Measurements from ENCODE around the gene LAMB3. TPM values are rescaled to one million over a fixed set of nuclear protein-coding genes. Genes with fewer than 3 reads are reported as not detected.

The LAMB3 gene
- polyA plus RNA-seq, 1 donor from 2014 or later, result 5.8 TPM

DNA sequence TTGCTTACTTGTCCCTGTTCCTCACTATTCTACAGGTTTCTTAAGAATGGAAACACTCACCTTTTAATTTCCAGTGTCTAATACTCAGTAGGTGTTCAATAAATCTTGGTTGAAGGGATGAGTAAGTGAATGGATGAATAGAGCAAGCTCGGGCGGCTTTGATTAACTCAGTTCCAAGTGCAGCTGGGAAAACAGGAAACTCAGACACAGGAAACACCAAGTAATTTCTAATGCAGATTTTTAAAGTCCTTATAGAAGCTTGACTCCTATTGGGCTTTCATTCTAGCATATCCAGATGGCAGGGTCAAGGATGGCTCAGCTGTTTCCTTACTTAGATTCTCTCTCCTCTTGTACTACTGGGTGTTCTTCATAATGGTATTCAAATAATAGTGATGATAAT lies 54.7 kb downstream of the LAMB3 start:
- Histone ChIP-seq H2AFZ (ENCODE audit: low read depth, low read length) (no peak overlapping the region), H3K4me2 (ENCODE audit: low read length) (no peak overlapping the region), H4K20me1 (ENCODE audit: insufficient read depth) (no peaks in the 10 kb centered on the region), H3K4me3 (ENCODE audit: low read length) (no peak overlapping the region), H3K27ac (ENCODE audit: low read length) (no peak overlapping the region), H3K79me2 (replicated peaks; ENCODE audit: insufficient read depth, low read length) (no peaks in the 10 kb centered on the region), H3K9me2 (ENCODE audit: insufficient read depth, low read length) (no peaks in the 10 kb centered on the region), H3K9me3 (ENCODE audit: low read length) (no peaks in the 10 kb centered on the region), H3K36me3 (ENCODE audit: insufficient read depth, low read length) (no peaks in the 10 kb centered on the region), H3K27me3 (ENCODE audit: insufficient read depth, low read depth, low read length) (no peaks in the 10 kb centered on the region), H3K9ac (ENCODE audit: low read length) (no peak overlapping the region), H3F3A (ENCODE audit: insufficient read depth, low read length, poor library complexity, severe bottlenecking) (no peaks in the 10 kb centered on the region)
- no peak for TF ChIP-seq TAF1 (IDR thresholded peaks at IDR 0.05; ENCODE audit: low read depth)
- no peak for TF ChIP-seq EP300 (conservative IDR thresholded peaks at IDR 0.05; ENCODE audit: poor library complexity, severe bottlenecking)
- TF ChIP-seq RAD21 (conservative IDR thresholded peaks at IDR 0.05), result no peak
- TF ChIP-seq, protein P1, sequence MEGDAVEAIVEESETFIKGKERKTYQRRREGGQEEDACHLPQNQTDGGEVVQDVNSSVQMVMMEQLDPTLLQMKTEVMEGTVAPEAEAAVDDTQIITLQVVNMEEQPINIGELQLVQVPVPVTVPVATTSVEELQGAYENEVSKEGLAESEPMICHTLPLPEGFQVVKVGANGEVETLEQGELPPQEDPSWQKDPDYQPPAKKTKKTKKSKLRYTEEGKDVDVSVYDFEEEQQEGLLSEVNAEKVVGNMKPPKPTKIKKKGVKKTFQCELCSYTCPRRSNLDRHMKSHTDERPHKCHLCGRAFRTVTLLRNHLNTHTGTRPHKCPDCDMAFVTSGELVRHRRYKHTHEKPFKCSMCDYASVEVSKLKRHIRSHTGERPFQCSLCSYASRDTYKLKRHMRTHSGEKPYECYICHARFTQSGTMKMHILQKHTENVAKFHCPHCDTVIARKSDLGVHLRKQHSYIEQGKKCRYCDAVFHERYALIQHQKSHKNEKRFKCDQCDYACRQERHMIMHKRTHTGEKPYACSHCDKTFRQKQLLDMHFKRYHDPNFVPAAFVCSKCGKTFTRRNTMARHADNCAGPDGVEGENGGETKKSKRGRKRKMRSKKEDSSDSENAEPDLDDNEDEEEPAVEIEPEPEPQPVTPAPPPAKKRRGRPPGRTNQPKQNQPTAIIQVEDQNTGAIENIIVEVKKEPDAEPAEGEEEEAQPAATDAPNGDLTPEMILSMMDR (IDR thresholded peaks at IDR 0.05; ENCODE audit: poor library complexity, severe bottlenecking), result no peak
- no peak for TF ChIP-seq MXI1 (conservative IDR thresholded peaks at IDR 0.05; ENCODE audit: poor library complexity, severe bottlenecking)
- TF ChIP-seq, protein P2, sequence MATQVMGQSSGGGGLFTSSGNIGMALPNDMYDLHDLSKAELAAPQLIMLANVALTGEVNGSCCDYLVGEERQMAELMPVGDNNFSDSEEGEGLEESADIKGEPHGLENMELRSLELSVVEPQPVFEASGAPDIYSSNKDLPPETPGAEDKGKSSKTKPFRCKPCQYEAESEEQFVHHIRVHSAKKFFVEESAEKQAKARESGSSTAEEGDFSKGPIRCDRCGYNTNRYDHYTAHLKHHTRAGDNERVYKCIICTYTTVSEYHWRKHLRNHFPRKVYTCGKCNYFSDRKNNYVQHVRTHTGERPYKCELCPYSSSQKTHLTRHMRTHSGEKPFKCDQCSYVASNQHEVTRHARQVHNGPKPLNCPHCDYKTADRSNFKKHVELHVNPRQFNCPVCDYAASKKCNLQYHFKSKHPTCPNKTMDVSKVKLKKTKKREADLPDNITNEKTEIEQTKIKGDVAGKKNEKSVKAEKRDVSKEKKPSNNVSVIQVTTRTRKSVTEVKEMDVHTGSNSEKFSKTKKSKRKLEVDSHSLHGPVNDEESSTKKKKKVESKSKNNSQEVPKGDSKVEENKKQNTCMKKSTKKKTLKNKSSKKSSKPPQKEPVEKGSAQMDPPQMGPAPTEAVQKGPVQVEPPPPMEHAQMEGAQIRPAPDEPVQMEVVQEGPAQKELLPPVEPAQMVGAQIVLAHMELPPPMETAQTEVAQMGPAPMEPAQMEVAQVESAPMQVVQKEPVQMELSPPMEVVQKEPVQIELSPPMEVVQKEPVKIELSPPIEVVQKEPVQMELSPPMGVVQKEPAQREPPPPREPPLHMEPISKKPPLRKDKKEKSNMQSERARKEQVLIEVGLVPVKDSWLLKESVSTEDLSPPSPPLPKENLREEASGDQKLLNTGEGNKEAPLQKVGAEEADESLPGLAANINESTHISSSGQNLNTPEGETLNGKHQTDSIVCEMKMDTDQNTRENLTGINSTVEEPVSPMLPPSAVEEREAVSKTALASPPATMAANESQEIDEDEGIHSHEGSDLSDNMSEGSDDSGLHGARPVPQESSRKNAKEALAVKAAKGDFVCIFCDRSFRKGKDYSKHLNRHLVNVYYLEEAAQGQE (IDR thresholded peaks at IDR 0.05; ENCODE audit: borderline replicate concordance), result no peak
- no peak for TF ChIP-seq SMC3 (conservative IDR thresholded peaks at IDR 0.05; ENCODE audit: poor library complexity)
- no peak for TF ChIP-seq EZH2 (IDR thresholded peaks at IDR 0.05; ENCODE audit: borderline replicate concordance, insufficient read depth, low read length, poor library complexity, severe bottlenecking)
- no peak for TF ChIP-seq POLR2AphosphoS5 (IDR thresholded peaks at IDR 0.05)

DNA sequence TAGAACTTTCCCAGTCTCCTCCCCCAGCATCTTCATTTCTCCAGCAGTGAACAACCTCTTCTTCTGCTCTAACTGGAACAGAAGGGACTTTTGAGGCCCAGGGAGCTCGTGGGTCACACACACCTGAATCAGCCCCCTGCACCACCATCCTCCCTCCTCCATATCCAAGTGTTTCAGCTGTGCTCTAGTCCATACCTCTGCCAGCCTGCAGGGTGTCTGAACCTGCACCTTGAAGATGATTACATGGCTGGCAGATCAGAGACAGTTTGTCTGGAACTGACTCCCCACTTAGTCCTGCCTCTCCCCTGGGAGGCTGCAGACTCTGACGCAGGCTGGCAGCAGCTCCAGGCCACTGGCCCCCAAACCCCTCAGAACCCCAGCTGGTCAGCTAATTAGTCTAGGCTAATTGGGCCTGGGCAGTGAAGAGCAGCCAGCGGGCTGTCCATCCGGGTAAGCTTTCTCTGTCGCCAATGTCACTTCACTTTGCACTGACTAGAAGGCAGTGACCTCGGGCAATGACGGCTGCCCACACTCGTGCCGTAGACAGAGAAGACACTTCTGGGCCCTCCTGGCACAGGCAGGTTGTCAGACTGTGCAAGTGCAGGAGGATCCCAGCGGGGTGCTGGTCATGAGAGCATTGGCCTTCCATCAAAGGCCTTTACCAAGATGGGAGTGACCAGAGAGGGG lies 56.5 kb downstream of the LAMB3 start:
- Histone ChIP-seq H3K27me3 (ENCODE audit: insufficient read depth, low read depth, low read length) (no peaks in the 10 kb centered on the region), H3K4me2 (ENCODE audit: low read length) (no peak overlapping the region), H3K4me3 (ENCODE audit: low read length) (no peak overlapping the region), H3F3A (ENCODE audit: insufficient read depth, low read length, poor library complexity, severe bottlenecking) (no peaks in the 10 kb centered on the region), H3K9ac (ENCODE audit: low read length) (no peak overlapping the region), H3K9me2 (ENCODE audit: insufficient read depth, low read length) (no peaks in the 10 kb centered on the region), H4K20me1 (ENCODE audit: insufficient read depth) (no peaks in the 10 kb centered on the region), H2AFZ (ENCODE audit: low read depth, low read length) (no peak overlapping the region), H3K36me3 (ENCODE audit: insufficient read depth, low read length) (no peaks in the 10 kb centered on the region), H3K27ac (ENCODE audit: low read length) (no peak overlapping the region), H3K9me3 (ENCODE audit: low read length) (no peaks in the 10 kb centered on the region), H3K79me2 (replicated peaks; ENCODE audit: insufficient read depth, low read length) (no peaks in the 10 kb centered on the region)
- no peak for TF ChIP-seq EZH2 (IDR thresholded peaks at IDR 0.05; ENCODE audit: borderline replicate concordance, insufficient read depth, low read length, poor library complexity, severe bottlenecking)
- no peak for TF ChIP-seq SMC3 (conservative IDR thresholded peaks at IDR 0.05; ENCODE audit: poor library complexity)
- no peak for TF ChIP-seq RAD21 (conservative IDR thresholded peaks at IDR 0.05)
- no peak for TF ChIP-seq TAF1 (IDR thresholded peaks at IDR 0.05; ENCODE audit: low read depth)
- no peak for TF ChIP-seq MXI1 (conservative IDR thresholded peaks at IDR 0.05; ENCODE audit: poor library complexity, severe bottlenecking)
- no peak for TF ChIP-seq POLR2AphosphoS5 (IDR thresholded peaks at IDR 0.05)
